Activated naive CD4-positive, alpha-beta T cell treated with anti-CD3 and anti-CD28 coated beads, Interleukin-2, amount 10 ng/mL, durations not matched to agents 5 hours and 36 hours (primary cell): ENCODE results near the gene ECD. TPM values are rescaled to one million over a fixed set of nuclear protein-coding genes. Genes with fewer than 3 reads are reported as not detected.

Source experiments
- total RNA-seq, 2 experiments: library from RNA; stranded (reverse); gene quantifications; one replicate each; pipeline ENCODE4 v1.2.3, GENCODE V29; 2021

Gene ECD
- 10 to 100 TPM; 27.0 to 30.1 TPM for total RNA-seq

GRCh38 chr10:73167783-73168464, at the start of gene ECD, which contains the start of gene FAM149B1:
TSS of gene ECD (minus strand) at chr10:73168008. CDS start at chr10:73163937, 4,071 bp downstream.
TSS of gene FAM149B1 (plus strand) at chr10:73168119. CDS start at chr10:73168340, 221 bp downstream.

DNA sequence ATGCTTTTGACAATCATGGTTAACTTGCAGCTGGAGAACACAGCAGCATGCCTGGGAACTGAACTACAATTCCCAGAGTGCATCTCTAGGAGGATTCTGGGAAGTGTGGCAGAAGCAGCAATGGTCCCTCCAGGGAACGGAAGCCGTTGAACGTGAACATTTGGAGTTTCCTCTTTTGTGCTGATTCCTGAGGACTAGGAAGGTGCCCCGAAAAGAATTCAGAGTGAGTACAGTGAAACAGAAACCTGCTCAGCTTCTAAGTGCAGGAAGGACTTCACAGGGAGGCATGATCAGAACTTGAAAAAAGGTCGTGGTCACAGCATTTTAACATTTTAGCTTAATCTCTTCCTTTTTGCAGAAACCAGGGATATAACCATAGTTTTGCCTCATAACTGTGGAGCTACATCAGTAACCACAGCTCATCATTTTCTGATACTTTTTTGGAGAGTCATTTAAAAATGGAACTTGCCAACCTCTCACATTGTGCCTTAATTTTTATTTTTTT, 57.4 kb downstream of the ECD start, which contains the start of gene NUDT13:
NUDT13 (plus strand) TSS at position 111 of the 505 bp plus-strand sequence. CDS start 3,911 bp downstream, outside the sequence.

DNA sequence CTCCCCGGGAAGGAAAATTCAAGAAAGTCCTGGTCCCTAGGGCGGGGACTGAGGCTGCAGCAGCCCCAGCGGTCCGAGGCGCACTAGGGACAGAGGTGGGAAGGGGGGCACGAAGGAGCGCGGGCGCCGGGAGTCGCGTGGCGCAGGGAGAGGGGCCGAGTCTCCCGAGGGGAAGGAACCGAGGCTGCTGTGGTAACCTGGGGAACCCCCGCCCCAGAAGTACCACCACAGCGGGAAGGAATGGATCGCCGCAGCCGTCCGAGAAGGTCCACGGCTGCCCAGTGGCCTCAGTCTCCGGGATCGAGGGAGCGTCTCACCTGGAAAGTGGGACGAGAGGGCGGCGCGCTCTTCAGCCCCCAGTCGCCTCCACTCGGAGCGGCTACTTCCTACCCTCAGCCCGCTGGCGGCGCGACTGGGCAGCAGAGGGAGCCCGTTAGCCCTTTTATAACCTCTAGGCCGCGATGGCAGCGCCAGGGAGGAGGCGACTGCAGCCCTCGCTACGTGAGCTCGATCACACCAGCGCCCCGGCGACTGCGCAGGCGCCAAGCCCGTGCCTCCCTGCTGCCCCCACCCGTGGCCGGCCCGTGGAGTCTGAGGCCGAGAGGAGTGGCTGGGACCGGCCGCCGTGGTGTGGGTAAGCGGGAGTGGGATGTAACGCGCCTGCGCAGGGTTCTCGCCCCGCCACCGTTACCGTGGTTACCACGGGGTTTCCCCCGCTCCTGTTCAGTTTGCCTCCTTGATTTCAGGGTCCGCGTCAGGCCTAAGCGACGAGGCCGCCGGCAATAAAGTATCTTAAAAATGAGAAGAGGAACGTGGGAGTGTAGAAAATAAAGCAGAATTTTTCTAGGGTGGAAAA, 71.1 kb downstream of the ECD start, which contains the start of gene P4HA1:
P4HA1 (minus strand) TSS at position 418 of the 856 bp plus-strand sequence. CDS start 21,983 bp downstream, outside the sequence.

Other genes starting within 250 kb of the ECD start
- gene PLA2G12B, start 213.2 kb downstream of the ECD start, total RNA-seq = not detected
- 10 to 100 TPM; 44.3 to 46.6 TPM for gene P4HA1, start 71.1 kb downstream of the ECD start, total RNA-seq
- 1 to 10 TPM; 1.2 to 1.3 TPM for gene NUDT13, start 57.6 kb downstream of the ECD start, total RNA-seq
- 10 to 100 TPM; 16.3 to 18.8 TPM for gene FAM149B1, start 111 bp upstream of the ECD start, total RNA-seq
- 10 to 100 TPM; 42.7 to 43.8 TPM for gene DNAJC9, start 79.2 kb upstream of the ECD start, total RNA-seq
- gene MRPS16, start 84.6 kb upstream of the ECD start, total RNA-seq = 10 to 100 TPM; 73.2 to 74.2 TPM
- gene CFAP70, start 190.9 kb upstream of the ECD start, total RNA-seq = under 1 TPM; 0.71 to 0.72 TPM
- gene ANXA7, start 246.1 kb upstream of the ECD start, total RNA-seq = 10 to 100 TPM; 82.9 to 84.8 TPM